ENCODE measurements around the gene XRCC2.

XRCC2 gene

GRCh38 chr7:152608656-152609055 is 67.3 kb downstream of the XRCC2 start:
- no peak for DNase-seq

GRCh38 chr7:152608208-152608607 is 67.7 kb downstream of the XRCC2 start:
- DNase-seq: no peak

DNA sequence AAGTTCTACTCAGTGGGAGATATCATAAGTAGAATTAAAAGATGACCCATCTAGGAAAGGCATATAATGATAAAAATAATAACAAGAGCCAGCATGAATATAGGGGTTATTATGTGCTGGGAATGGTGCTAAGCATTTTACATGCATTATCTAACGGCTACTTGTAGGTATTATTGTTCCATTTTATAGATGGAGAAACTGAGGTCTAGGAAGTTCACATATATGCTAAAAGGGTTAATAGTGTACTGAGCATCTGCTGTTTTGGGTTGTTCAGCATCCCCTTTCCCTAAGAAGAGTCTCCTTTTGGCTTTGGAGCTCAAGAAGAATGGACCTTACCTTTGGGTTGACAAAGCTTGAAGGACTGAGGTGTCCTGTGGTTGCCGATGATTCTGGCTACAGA is 68.9 kb downstream of the XRCC2 start:
- DNase-seq: no peak

DNA sequence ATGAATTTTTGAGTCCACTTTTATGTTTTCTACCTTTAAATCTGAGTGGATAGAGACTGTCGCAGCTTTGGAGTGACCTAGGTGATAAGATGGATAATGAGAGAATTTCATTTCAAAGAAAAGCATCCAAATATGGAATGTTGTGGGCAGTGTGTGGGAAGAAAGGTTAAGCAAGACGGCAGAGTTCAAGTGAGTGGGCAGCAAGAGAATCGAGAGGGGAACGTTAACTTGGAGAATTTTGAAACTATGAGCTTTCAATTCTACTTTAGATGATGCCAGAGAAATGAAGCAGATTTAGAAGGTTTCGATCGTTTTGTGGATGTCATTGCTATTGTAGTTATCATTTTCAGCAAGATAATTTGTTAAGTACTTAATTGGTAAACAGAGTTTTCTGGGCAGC is 73.0 kb downstream of the XRCC2 start:
- DNase-seq: no peak

- DNase-seq: no peak
Measured at GRCh38 chr7:152601305-152601798, 74.6 kb downstream of the XRCC2 start.

GRCh38 chr7:152600266-152600665 is 75.7 kb downstream of the XRCC2 start:
- no peak for DNase-seq

DNA sequence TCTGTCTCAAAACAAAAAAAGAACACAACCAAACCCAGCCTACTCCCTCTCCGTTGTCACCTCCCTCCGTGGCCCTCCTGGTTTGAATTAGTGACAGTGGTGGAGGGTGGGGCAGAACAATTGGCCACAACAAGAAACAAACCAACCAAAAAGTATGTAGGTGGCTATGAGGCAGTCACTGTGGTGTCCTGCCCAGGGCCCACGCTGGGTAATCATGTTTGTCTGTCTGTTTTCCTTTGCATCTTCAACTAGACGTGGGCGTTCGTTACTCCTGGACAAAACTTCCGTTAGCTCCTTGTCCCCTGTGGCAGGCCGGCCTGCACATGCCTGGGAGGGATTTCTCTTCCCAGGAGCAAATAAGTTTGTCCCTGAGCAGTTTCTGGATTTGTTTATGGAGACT is 78.4 kb downstream of the XRCC2 start:
- DNase-seq: no peak

GRCh38 chr7:152596824-152597223 is 79.1 kb downstream of the XRCC2 start:
- no peak for DNase-seq

Measured in NCI-H526 (cell line).